22Rv1 (cell line): ENCODE data around the gene MAGI2.

Experiments used
- H3K27ac ChIP-seq: fragments of 450-650 bp; 2 replicates; pipeline ENCODE4 v1.5.1; 2017
- ZFX ChIP-seq: fragments of 450-650 bp; IDR thresholded peaks from 2 replicates; pipeline ENCODE4 v1.6.1; 2017; ENCODE audit warnings: antibody characterized with exemption, borderline replicate concordance
- TF ChIP-seq, protein P1 (sequence below): fragments of 450-650 bp; IDR thresholded peaks from 2 replicates; pipeline ENCODE4 v1.5.1; 2017; ENCODE audit warnings: mild to moderate bottlenecking

MAGI2 gene

DNA sequence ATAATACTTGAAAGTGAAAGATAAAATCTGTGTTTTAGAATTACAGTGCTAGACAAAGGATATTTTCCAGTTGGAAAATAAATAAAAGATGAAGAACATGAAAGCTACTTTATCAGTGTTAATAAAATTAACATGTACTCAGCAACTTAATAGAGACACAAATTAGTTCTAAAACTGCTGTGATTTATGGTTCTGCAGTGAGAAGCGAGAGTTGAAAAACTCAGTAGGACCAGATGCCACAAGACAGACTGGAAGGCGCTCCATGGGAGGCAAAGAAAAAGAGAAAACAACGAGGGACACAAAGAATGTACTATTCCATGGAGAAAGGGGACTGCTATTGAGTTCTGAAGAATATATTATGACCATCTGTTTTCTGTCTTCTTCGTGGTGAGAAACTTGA lies 1064.4 kb downstream of the MAGI2 start:
- TF ChIP-seq, protein P1, sequence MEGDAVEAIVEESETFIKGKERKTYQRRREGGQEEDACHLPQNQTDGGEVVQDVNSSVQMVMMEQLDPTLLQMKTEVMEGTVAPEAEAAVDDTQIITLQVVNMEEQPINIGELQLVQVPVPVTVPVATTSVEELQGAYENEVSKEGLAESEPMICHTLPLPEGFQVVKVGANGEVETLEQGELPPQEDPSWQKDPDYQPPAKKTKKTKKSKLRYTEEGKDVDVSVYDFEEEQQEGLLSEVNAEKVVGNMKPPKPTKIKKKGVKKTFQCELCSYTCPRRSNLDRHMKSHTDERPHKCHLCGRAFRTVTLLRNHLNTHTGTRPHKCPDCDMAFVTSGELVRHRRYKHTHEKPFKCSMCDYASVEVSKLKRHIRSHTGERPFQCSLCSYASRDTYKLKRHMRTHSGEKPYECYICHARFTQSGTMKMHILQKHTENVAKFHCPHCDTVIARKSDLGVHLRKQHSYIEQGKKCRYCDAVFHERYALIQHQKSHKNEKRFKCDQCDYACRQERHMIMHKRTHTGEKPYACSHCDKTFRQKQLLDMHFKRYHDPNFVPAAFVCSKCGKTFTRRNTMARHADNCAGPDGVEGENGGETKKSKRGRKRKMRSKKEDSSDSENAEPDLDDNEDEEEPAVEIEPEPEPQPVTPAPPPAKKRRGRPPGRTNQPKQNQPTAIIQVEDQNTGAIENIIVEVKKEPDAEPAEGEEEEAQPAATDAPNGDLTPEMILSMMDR = no peak
- no peak for TF ChIP-seq ZFX
- H3K27ac ChIP-seq = no peak overlapping the region

DNA sequence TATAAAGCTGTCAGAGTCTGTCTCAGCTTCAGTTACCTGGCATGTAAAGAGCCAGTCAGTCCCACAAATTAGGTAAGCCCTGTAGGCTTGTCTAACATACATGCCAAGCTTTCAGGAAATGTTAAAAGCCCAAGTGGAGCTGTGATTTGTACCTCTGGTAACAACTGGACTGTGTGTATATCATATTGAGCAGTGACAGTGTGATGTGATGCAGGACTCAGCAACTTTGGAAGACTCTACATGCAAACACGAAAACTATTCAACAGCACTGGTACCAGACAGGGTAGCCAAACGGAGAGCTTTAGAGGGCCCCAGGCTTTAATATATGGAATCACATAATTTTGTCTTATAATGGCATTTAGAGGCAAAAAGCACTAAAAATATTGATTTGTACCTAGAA lies 1066.9 kb downstream of the MAGI2 start:
- TF ChIP-seq, protein P1 = no peak
- TF ChIP-seq ZFX = no peak
- H3K27ac ChIP-seq = no peak overlapping the region

DNA sequence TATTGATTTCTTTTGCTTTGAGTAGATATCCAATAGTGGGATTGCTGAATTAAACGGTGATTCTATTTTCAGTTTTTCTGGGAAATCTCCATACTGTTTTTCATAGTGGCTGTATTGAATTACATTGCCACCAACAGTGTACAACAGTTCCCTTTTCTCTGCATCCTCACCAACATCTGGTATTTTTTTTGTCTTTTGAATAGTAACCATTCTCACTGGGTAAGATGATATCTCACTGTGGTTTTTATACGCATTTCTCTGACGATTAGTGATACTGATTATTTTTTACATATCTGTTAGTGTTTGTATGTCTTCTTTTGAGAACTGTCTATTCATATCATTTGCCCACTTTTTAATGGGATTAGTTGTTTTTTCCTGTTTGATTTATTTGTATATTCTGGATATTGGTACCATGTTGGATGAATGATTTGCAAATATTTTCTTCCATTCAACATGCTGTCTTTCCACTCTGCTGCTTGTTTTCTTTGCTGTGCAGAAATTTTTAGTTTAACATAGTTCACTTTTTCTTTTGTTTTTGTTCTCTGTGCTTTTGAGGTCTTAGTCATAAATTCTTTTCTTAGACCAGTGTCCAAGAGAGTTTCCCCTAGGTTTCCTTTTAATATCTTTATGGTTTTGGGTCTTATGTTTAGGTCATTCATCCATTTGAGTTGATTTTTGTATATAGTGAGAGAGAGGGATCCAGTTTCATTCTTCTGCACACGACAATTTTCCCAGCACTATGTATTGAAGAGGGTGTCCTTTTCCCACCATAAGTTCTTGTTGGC lies 1070.2 kb downstream of the MAGI2 start:
- TF ChIP-seq, protein P1 = no peak
- TF ChIP-seq ZFX = no peak
- H3K27ac ChIP-seq = no peak overlapping the region

GRCh38 chr7:78379148-78379547 lies 1074.3 kb downstream of the MAGI2 start:
- H3K27ac ChIP-seq = no peak overlapping the region

DNA sequence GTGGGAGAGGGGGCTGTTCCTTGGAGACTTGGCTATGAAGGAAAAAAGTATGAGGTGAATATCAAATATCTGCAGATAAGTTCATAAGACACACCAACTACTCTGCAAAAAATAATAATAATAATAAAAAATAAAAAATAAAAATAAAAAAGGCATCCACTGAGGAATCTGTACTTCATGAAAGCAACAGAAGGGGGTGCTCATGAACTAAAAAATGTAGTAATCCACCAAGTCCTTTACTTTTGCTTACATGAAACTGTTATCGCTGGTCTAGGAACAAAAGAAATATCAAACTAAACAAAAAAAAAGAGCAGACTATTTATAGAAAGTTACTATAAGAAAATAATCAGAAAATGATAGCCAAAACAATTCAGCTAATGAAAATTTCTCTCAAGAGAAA lies 1075.9 kb downstream of the MAGI2 start:
- H3K27ac ChIP-seq = no peak overlapping the region
- no peak for TF ChIP-seq ZFX
- TF ChIP-seq, protein P1 = 0 out of 2 replicates have a peak, but pooled peaks have one; percentile 10

More at GRCh38 chr7:78379148-78379547, 1074.3 kb downstream of the MAGI2 start:
- TF ChIP-seq, protein P1 = no peak
- TF ChIP-seq ZFX = no peak

- TF ChIP-seq ZFX = no peak
- TF ChIP-seq, protein P1 = no peak
- H3K27ac ChIP-seq = no peak overlapping the region
These were observed 1082.5 kb downstream of the MAGI2 start for GRCh38 chr7:78370936-78371335.

- H3K27ac ChIP-seq = no peak overlapping the region
- TF ChIP-seq ZFX = no peak
- TF ChIP-seq, protein P1 = no peak
These were observed 1084.7 kb downstream of the MAGI2 start for GRCh38 chr7:78368771-78369170.
